HG03460 (cell line): ENCODE results near the gene NAALAD2.
"Not testable (repeated sequence)": the region's sequence is repeated elsewhere in the genome, so short reads cannot be mapped to it uniquely, and the experiment has no call there.

ENCODE experiments used
- ATAC-seq: cut with Tn5 transposase; IDR thresholded peaks from one replicate; pipeline ENCODE4 v1.9.1; 2021; ENCODE audit not compliant: unreplicated experiment

Gene NAALAD2

GRCh38 chr11:90239967-90240636, 105.6 kb downstream of the NAALAD2 start:
- not testable (repeated sequence) for ATAC-seq

- ATAC-seq = no peak
Measured at GRCh38 chr11:90241414-90241813, 107.0 kb downstream of the NAALAD2 start.
